GM23338 (cell line): Measurements from ENCODE around the gene PRDM10. TPM values are rescaled to one million over a fixed set of nuclear protein-coding genes. Genes with fewer than 3 reads are reported as not detected.

Experiments
- ATAC-seq: fragments of 200-7000 bp; cut with Tn5 transposase; 3 replicates; pipeline ENCODE4 v1.9.1; 2020
- DNase-seq: peaks from one replicate; pipeline ENCODE4 v3.0.0-alpha.2; 2015; ENCODE audit warnings: low spot score
- H2AFZ ChIP-seq: fragments of 200-600 bp; sonication (generic); 2 replicates; pipeline ENCODE4 v1.8.0; 2016; ENCODE audit warnings: antibody characterized with exemption, mild to moderate bottlenecking, moderate library complexity
- H3F3A ChIP-seq: fragments of 200-600 bp; sonication (generic); replicated peaks from 2 replicates; pipeline ENCODE4 v1.8.0; 2017; ENCODE audit warnings: antibody characterized with exemption, mixed run types, low read depth
- H3K27ac ChIP-seq: fragments of 200-600 bp; sonication (generic); 2 replicates; pipeline ENCODE4 v1.6.1; 2016; ENCODE audit warnings: low read depth
- H3K27me3 ChIP-seq: fragments of 200-600 bp; sonication (generic); 2 replicates; pipeline ENCODE4 v1.8.0; 2016; ENCODE audit warnings: mild to moderate bottlenecking, mixed run types, moderate library complexity; ENCODE audit not compliant: insufficient read depth
- H3K36me3 ChIP-seq: fragments of 200-600 bp; sonication (generic); 2 replicates; pipeline ENCODE4 v1.8.0; 2016; ENCODE audit warnings: mild to moderate bottlenecking; ENCODE audit not compliant: insufficient read depth
- H3K4me1 ChIP-seq: fragments of 200-600 bp; sonication (generic); 2 replicates; pipeline ENCODE4 v1.8.0; 2016; ENCODE audit warnings: mild to moderate bottlenecking, moderate library complexity; ENCODE audit not compliant: insufficient read depth
- H3K4me2 ChIP-seq: fragments of 200-600 bp; sonication (generic); 2 replicates; pipeline ENCODE4 v1.7.1; 2017; ENCODE audit warnings: mixed run types
- H3K4me3 ChIP-seq: fragments of 200-600 bp; sonication (generic); 2 replicates; pipeline ENCODE4 v1.6.1; 2016; ENCODE audit warnings: mixed run types
- H3K79me2 ChIP-seq: fragments of 200-600 bp; sonication (generic); replicated peaks from 2 replicates; pipeline ENCODE4 v1.8.0; 2017; ENCODE audit warnings: mild to moderate bottlenecking; ENCODE audit not compliant: insufficient read depth
- H3K9me2 ChIP-seq: fragments of 200-600 bp; sonication (generic); 2 replicates; pipeline ENCODE4 v1.8.0; 2017; ENCODE audit not compliant: insufficient read depth
- H4K20me1 ChIP-seq: fragments of 200-600 bp; sonication (generic); replicated peaks from 2 replicates; pipeline ENCODE4 v1.8.0; 2017; ENCODE audit warnings: mild to moderate bottlenecking; ENCODE audit not compliant: insufficient read depth
- H3K27ac Mint-ChIP-seq: 2 replicates; pipeline ENCODE4 v1.8.0; 2020; ENCODE audit warnings: inconsistent platforms, mild to moderate bottlenecking, moderate library complexity, mixed read lengths
- H3K27me3 Mint-ChIP-seq: 3 replicates; pipeline ENCODE4 v1.8.0; 2022; ENCODE audit warnings: low read depth, mild to moderate bottlenecking, moderate library complexity, mixed read lengths, inconsistent platforms; ENCODE audit not compliant: insufficient read depth, poor library complexity
- H3K36me3 Mint-ChIP-seq: 3 replicates; pipeline ENCODE4 v1.8.0; 2021; ENCODE audit warnings: low read depth, mild to moderate bottlenecking, inconsistent platforms, moderate library complexity, mixed read lengths
- H3K4me1 Mint-ChIP-seq: 3 replicates; pipeline ENCODE4 v1.8.0; 2020; ENCODE audit warnings: mild to moderate bottlenecking, inconsistent platforms, mixed read lengths
- H3K4me3 Mint-ChIP-seq: 3 replicates; pipeline ENCODE4 v1.8.0; 2021; ENCODE audit warnings: moderate library complexity, mild to moderate bottlenecking, inconsistent platforms, mixed read lengths
- H3K9me3 Mint-ChIP-seq: 3 replicates; pipeline ENCODE4 v1.8.0; 2020; ENCODE audit warnings: moderate library complexity, mild to moderate bottlenecking, inconsistent platforms, mixed read lengths
- CREB1 ChIP-seq: fragments of 250-450 bp; sonication (Bioruptor Pico); IDR thresholded peaks from 2 replicates; pipeline ENCODE4 v1.5.0; 2020; ENCODE audit warnings: low read depth, mild to moderate bottlenecking, moderate library complexity
- EZH2 ChIP-seq: fragments of 200-600 bp; sonication (generic); IDR thresholded peaks from one replicate; pipeline ENCODE4 v1.8.0; 2017; ENCODE audit warnings: antibody characterized with exemption, mild to moderate bottlenecking, low read depth; ENCODE audit not compliant: unreplicated experiment
- EZH2phosphoT487 ChIP-seq: fragments of 200-600 bp; sonication (generic); IDR thresholded peaks from one replicate; pipeline ENCODE4 v1.8.1; 2018; ENCODE audit warnings: antibody characterized with exemption; ENCODE audit not compliant: unreplicated experiment
- JUNB ChIP-seq: IDR thresholded peaks from one replicate; pipeline ENCODE4 v1.6.1; 2016; ENCODE audit warnings: antibody characterized with exemption; ENCODE audit not compliant: unreplicated experiment
- NANOG ChIP-seq: IDR thresholded peaks from 2 replicates; pipeline ENCODE4 v1.6.1; 2016; ENCODE audit warnings: antibody characterized with exemption, borderline replicate concordance
- POLR2AphosphoS5 ChIP-seq: IDR thresholded peaks from 2 replicates; pipeline ENCODE4 v1.6.1; 2016; ENCODE audit warnings: antibody characterized with exemption, low read depth
- ZNF114 ChIP-seq: fragments of 250-450 bp; sonication (Bioruptor Pico); IDR thresholded peaks from 2 replicates; pipeline ENCODE4 v1.5.0; 2020; ENCODE audit warnings: mild to moderate bottlenecking, moderate library complexity
- ZNF331 ChIP-seq: fragments of 250-450 bp; sonication (Bioruptor Pico); IDR thresholded peaks from 2 replicates; pipeline ENCODE4 v1.5.0; 2020; ENCODE audit warnings: low read depth, mild to moderate bottlenecking, moderate library complexity
- polyA plus RNA-seq: library from polyadenylated mRNA; unstranded; fragments of >200 nt; fragmentation: Nextera tagmentation; extraction: Ambion mirVana; gene quantifications from 2 replicates; pipeline ENCODE4 v1.2.1, GENCODE V29; 2016
- total RNA-seq: library from RNA; depleted of rRNA; stranded (reverse); fragments of >200 nt; shearing (Covaris generic); gene quantifications from 2 replicates; pipeline ENCODE4 v1.2.3, GENCODE V29; 2014
- TF ChIP-seq, protein P1 (sequence below), 2 experiments: fragments of 200-600 bp in 1 of 2; sonication (generic) in 1 of 2; conservative IDR thresholded peaks; 2 replicates each; pipeline versions ENCODE4 v1.5.1 to v1.6.1; 2016 to 2017; ENCODE audit warnings: antibody characterized with exemption in 2 of 2, low read depth in 2 of 2, mild to moderate bottlenecking in 2 of 2, moderate library complexity in 1 of 2
- TF ChIP-seq, protein P2 (sequence below): IDR thresholded peaks from one replicate; pipeline ENCODE4 v1.6.1; 2018; ENCODE audit warnings: antibody characterized with exemption; ENCODE audit not compliant: unreplicated experiment
- TF ChIP-seq, protein P3 (sequence below): IDR thresholded peaks from 2 replicates; pipeline ENCODE4 v1.6.1; 2016; ENCODE audit warnings: antibody characterized with exemption

The PRDM10 gene
- total and polyA plus RNA-seq, 2 experiments from 2014 or later = 5.2 to 14.9 TPM

DNA sequence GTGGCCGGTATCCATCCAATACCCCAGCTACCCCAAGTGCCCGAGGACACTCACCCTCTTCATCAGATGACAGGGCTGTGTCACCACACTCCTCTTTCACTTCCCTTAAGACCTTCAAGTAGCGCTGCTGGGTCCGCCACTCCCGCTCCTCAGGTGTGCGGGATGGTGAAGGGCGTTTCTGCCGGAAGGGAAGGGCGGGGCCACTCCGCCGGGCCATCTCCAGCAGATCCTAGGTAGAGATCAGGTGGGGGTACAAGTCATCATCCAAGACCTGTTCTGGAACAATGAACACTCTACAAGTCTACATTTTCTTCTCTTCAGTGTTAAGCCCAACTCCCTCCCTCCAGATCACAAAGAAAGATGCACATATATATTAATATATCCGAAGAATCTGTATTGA is 117.3 kb downstream of the PRDM10 start (continued):
- TF ChIP-seq, protein P1, sequence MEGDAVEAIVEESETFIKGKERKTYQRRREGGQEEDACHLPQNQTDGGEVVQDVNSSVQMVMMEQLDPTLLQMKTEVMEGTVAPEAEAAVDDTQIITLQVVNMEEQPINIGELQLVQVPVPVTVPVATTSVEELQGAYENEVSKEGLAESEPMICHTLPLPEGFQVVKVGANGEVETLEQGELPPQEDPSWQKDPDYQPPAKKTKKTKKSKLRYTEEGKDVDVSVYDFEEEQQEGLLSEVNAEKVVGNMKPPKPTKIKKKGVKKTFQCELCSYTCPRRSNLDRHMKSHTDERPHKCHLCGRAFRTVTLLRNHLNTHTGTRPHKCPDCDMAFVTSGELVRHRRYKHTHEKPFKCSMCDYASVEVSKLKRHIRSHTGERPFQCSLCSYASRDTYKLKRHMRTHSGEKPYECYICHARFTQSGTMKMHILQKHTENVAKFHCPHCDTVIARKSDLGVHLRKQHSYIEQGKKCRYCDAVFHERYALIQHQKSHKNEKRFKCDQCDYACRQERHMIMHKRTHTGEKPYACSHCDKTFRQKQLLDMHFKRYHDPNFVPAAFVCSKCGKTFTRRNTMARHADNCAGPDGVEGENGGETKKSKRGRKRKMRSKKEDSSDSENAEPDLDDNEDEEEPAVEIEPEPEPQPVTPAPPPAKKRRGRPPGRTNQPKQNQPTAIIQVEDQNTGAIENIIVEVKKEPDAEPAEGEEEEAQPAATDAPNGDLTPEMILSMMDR (conservative IDR thresholded peaks at IDR 0.05; ENCODE audit: low read depth in 2 of 2) = no peak
- TF ChIP-seq NANOG = no peak
- TF ChIP-seq EZH2 = no peak
- no peak for TF ChIP-seq EZH2phosphoT487
- TF ChIP-seq ZNF114 (CRISPR knock-in tag) = no peak
- TF ChIP-seq, protein P2, sequence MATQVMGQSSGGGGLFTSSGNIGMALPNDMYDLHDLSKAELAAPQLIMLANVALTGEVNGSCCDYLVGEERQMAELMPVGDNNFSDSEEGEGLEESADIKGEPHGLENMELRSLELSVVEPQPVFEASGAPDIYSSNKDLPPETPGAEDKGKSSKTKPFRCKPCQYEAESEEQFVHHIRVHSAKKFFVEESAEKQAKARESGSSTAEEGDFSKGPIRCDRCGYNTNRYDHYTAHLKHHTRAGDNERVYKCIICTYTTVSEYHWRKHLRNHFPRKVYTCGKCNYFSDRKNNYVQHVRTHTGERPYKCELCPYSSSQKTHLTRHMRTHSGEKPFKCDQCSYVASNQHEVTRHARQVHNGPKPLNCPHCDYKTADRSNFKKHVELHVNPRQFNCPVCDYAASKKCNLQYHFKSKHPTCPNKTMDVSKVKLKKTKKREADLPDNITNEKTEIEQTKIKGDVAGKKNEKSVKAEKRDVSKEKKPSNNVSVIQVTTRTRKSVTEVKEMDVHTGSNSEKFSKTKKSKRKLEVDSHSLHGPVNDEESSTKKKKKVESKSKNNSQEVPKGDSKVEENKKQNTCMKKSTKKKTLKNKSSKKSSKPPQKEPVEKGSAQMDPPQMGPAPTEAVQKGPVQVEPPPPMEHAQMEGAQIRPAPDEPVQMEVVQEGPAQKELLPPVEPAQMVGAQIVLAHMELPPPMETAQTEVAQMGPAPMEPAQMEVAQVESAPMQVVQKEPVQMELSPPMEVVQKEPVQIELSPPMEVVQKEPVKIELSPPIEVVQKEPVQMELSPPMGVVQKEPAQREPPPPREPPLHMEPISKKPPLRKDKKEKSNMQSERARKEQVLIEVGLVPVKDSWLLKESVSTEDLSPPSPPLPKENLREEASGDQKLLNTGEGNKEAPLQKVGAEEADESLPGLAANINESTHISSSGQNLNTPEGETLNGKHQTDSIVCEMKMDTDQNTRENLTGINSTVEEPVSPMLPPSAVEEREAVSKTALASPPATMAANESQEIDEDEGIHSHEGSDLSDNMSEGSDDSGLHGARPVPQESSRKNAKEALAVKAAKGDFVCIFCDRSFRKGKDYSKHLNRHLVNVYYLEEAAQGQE = no peak
- no peak for TF ChIP-seq POLR2AphosphoS5
- TF ChIP-seq JUNB = no peak
- no peak for TF ChIP-seq CREB1 (CRISPR knock-in tag)
- TF ChIP-seq ZNF331 (CRISPR knock-in tag) = no peak
- TF ChIP-seq, protein P3, sequence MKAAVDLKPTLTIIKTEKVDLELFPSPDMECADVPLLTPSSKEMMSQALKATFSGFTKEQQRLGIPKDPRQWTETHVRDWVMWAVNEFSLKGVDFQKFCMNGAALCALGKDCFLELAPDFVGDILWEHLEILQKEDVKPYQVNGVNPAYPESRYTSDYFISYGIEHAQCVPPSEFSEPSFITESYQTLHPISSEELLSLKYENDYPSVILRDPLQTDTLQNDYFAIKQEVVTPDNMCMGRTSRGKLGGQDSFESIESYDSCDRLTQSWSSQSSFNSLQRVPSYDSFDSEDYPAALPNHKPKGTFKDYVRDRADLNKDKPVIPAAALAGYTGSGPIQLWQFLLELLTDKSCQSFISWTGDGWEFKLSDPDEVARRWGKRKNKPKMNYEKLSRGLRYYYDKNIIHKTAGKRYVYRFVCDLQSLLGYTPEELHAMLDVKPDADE = no peak

DNA sequence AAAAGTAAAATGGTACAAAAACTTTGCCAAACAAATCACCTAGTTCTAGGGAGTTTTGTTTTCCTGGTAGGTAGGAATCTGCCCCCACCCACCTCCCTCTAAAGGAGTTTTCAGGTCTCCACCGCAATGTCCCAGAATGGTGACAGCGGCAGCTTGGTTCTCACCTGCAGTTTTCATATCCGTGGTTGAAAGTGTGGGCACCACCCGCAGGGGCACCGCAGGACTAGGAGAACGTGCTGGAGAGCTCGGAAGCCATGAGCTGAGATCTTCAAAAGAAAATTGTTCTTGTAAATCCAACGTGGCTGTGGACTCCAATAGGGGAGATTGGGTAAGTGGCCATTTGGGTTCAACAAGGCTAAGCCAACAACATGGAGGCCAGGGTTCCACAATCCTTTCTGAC is 118.1 kb downstream of the PRDM10 start:
- H4K20me1 ChIP-seq = no peaks in the 10 kb centered on the region; the same call in 1 of the 2 replicates
- DNase-seq (no peak), ATAC-seq (no peak)
- H3K4me3 ChIP-seq = no peak overlapping the region
- H3K36me3 Mint-ChIP-seq = peaks cover 86% of the 10 kb centered on the region
- no peaks in the 10 kb centered on the region for H3K27me3 ChIP-seq
- no peak overlapping the region for H3K27ac ChIP-seq
- no peaks in the 10 kb centered on the region for H3K9me2 ChIP-seq
- H3K36me3 ChIP-seq = peaks cover 79% of the 10 kb centered on the region
- H3F3A ChIP-seq = no peaks in the 10 kb centered on the region
- H2AFZ ChIP-seq = no peak overlapping the region
- no peak overlapping the region for H3K4me3 Mint-ChIP-seq
- peaks cover 2% of the 10 kb centered on the region for H3K27me3 Mint-ChIP-seq
- H3K4me1 Mint-ChIP-seq = no peaks in the 10 kb centered on the region
- H3K4me1 ChIP-seq = no peaks in the 10 kb centered on the region
- H3K9me3 Mint-ChIP-seq = no peaks in the 10 kb centered on the region
- H3K4me2 ChIP-seq = no peak overlapping the region
- no peak overlapping the region for H3K27ac Mint-ChIP-seq
- H3K79me2 ChIP-seq = no peaks in the 10 kb centered on the region
- no peak for TF ChIP-seq ZNF331 (CRISPR knock-in tag)
- TF ChIP-seq EZH2phosphoT487 = no peak
- TF ChIP-seq EZH2 = no peak
- TF ChIP-seq POLR2AphosphoS5 = no peak
- TF ChIP-seq JUNB = no peak
- TF ChIP-seq, protein P2 = no peak
- TF ChIP-seq CREB1 (CRISPR knock-in tag) = no peak
- TF ChIP-seq ZNF114 (CRISPR knock-in tag) = no peak
- no peak for TF ChIP-seq NANOG
